GM12878 (cell line): ENCODE data around the gene AGRN. TPM values are rescaled to one million over a fixed set of nuclear protein-coding genes. Genes with fewer than 3 reads are reported as not detected.

Experiments used
- MTA2 ChIP-seq: fragments of 450-650 bp; IDR thresholded peaks from 2 replicates; pipeline ENCODE4 v1.6.1; 2016; ENCODE audit warnings: low read depth, mild to moderate bottlenecking, moderate library complexity
- NR2C1 ChIP-seq: fragments of 450-650 bp; IDR thresholded peaks from 2 replicates; pipeline ENCODE4 v1.6.1; 2017; ENCODE audit warnings: antibody characterized with exemption, mild to moderate bottlenecking, moderate library complexity
- polyA plus RNA-seq, 11 experiments: library from polyadenylated mRNA; depleted of rRNA in 4 of 11; unstranded in 6 of 11; stranded (reverse) in 5 of 11; fragments of >200 nt; fragmentation: Nextera tagmentation in 4 of 11; fragmentation: Illumina TruSeq in 1 of 11; extraction: Ambion mirVana in 4 of 11; extraction: Trizol in 1 of 11; gene quantifications; 1 replicate in 1 of 11; 2 replicates in 10 of 11; pipeline versions ENCODE4 v1.2.1 to v1.2.3, GENCODE V29; 2011 to 2016; ENCODE audit warnings: inconsistent platforms in 2 of 11, missing spikeins in 2 of 11, low read depth in 1 of 11
- total RNA-seq, 4 experiments: library from RNA; depleted of rRNA in 3 of 4; stranded (reverse); fragments of >200 nt in 3 of 4; fragmentation: Illumina TruSeq in 1 of 4; extraction: Trizol in 1 of 4; gene quantifications; 2 replicates each; pipeline versions ENCODE4 v1.2.1 to v1.2.3, GENCODE V29; 2013 to 2021
- TF ChIP-seq, protein P1 (sequence below): fragments of 450-650 bp; conservative IDR thresholded peaks from 2 replicates; pipeline ENCODE4 v1.6.1; 2017; ENCODE audit warnings: mild to moderate bottlenecking, moderate library complexity
- TF ChIP-seq, protein P2 (sequence below): fragments of 450-650 bp; IDR thresholded peaks from 2 replicates; pipeline ENCODE4 v1.6.1; 2018; ENCODE audit warnings: borderline replicate concordance, mild to moderate bottlenecking; ENCODE audit not compliant: partially characterized antibody
- TF ChIP-seq, protein P3 (sequence below): IDR thresholded peaks from 2 replicates; pipeline ENCODE4 v1.6.1; 2012; ENCODE audit warnings: mild to moderate bottlenecking, low read depth, low read length
- TF ChIP-seq, protein P4 (sequence below): fragments of 450-650 bp; IDR thresholded peaks from 2 replicates; pipeline ENCODE4 v1.6.1; 2014; ENCODE audit warnings: mild to moderate bottlenecking

Gene AGRN
- total and polyA plus RNA-seq, 10 of the 15 experiments (the other 5 are each of a cell fraction or from before 2014, with no cell fraction given) = 0.02 to 41.8 (median 4.1) TPM

DNA sequence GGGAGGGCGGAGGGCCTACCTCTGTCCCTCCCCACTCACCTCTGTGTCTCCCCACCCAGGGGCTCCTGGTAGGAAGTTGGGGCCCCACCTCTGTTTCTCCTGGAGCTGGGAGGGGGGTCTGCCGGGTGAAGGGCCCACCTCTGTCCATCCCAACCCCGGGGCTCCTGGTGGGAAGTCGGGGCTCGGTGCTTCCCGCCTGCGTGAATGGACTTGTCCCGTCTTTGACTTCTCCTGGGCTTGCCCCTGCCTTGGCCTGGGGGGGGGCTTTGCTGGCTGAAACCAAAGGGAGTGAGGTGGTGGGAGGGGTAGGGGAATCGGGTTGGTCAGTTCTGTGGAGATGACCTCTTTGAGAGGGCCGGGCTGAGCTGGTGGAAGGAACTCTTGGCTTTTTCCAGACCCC lies 5.8 kb downstream of the AGRN start (continued):
- TF ChIP-seq, protein P1, sequence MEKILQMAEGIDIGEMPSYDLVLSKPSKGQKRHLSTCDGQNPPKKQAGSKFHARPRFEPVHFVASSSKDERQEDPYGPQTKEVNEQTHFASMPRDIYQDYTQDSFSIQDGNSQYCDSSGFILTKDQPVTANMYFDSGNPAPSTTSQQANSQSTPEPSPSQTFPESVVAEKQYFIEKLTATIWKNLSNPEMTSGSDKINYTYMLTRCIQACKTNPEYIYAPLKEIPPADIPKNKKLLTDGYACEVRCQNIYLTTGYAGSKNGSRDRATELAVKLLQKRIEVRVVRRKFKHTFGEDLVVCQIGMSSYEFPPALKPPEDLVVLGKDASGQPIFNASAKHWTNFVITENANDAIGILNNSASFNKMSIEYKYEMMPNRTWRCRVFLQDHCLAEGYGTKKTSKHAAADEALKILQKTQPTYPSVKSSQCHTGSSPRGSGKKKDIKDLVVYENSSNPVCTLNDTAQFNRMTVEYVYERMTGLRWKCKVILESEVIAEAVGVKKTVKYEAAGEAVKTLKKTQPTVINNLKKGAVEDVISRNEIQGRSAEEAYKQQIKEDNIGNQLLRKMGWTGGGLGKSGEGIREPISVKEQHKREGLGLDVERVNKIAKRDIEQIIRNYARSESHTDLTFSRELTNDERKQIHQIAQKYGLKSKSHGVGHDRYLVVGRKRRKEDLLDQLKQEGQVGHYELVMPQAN = no peak
- TF ChIP-seq, protein P2, sequence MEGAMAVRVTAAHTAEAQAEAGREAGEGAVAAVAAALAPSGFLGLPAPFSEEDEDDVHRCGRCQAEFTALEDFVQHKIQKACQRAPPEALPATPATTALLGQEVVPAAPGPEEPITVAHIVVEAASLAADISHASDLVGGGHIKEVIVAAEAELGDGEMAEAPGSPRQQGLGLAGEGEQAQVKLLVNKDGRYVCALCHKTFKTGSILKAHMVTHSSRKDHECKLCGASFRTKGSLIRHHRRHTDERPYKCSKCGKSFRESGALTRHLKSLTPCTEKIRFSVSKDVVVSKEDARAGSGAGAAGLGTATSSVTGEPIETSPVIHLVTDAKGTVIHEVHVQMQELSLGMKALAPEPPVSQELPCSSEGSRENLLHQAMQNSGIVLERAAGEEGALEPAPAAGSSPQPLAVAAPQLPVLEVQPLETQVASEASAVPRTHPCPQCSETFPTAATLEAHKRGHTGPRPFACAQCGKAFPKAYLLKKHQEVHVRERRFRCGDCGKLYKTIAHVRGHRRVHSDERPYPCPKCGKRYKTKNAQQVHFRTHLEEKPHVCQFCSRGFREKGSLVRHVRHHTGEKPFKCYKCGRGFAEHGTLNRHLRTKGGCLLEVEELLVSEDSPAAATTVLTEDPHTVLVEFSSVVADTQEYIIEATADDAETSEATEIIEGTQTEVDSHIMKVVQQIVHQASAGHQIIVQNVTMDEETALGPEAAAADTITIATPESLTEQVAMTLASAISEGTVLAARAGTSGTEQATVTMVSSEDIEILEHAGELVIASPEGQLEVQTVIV = no peak
- TF ChIP-seq NR2C1 = no peak
- TF ChIP-seq, protein P3, sequence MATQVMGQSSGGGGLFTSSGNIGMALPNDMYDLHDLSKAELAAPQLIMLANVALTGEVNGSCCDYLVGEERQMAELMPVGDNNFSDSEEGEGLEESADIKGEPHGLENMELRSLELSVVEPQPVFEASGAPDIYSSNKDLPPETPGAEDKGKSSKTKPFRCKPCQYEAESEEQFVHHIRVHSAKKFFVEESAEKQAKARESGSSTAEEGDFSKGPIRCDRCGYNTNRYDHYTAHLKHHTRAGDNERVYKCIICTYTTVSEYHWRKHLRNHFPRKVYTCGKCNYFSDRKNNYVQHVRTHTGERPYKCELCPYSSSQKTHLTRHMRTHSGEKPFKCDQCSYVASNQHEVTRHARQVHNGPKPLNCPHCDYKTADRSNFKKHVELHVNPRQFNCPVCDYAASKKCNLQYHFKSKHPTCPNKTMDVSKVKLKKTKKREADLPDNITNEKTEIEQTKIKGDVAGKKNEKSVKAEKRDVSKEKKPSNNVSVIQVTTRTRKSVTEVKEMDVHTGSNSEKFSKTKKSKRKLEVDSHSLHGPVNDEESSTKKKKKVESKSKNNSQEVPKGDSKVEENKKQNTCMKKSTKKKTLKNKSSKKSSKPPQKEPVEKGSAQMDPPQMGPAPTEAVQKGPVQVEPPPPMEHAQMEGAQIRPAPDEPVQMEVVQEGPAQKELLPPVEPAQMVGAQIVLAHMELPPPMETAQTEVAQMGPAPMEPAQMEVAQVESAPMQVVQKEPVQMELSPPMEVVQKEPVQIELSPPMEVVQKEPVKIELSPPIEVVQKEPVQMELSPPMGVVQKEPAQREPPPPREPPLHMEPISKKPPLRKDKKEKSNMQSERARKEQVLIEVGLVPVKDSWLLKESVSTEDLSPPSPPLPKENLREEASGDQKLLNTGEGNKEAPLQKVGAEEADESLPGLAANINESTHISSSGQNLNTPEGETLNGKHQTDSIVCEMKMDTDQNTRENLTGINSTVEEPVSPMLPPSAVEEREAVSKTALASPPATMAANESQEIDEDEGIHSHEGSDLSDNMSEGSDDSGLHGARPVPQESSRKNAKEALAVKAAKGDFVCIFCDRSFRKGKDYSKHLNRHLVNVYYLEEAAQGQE = no peak
- TF ChIP-seq, protein P4, sequence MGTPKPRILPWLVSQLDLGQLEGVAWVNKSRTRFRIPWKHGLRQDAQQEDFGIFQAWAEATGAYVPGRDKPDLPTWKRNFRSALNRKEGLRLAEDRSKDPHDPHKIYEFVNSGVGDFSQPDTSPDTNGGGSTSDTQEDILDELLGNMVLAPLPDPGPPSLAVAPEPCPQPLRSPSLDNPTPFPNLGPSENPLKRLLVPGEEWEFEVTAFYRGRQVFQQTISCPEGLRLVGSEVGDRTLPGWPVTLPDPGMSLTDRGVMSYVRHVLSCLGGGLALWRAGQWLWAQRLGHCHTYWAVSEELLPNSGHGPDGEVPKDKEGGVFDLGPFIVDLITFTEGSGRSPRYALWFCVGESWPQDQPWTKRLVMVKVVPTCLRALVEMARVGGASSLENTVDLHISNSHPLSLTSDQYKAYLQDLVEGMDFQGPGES = no peak
- no peak for TF ChIP-seq MTA2
- TF ChIP-seq, all 136 proteins: peak for 0
